WTC11 (cell line): Measurements from ENCODE around the gene AGBL5.

Experiments used
- CTCF ChIP-seq: fragments of 200-600 bp; IDR thresholded peaks from 2 replicates; pipeline ENCODE4 v1.8.0; 2022; ENCODE audit warnings: antibody characterized with exemption
- FOXP1 ChIP-seq: sonication (generic); formaldehyde crosslinking; IDR thresholded peaks from 2 replicates; pipeline ENCODE4 v1.8.0; 2022; ENCODE audit warnings: missing genetic modification reagents, mild to moderate bottlenecking, moderate library complexity, borderline replicate concordance
- HMGA2 ChIP-seq: fragments of 250-450 bp; sonication (Bioruptor Pico); IDR thresholded peaks from 2 replicates; pipeline ENCODE4 v1.4.0; 2021; ENCODE audit warnings: mild to moderate bottlenecking, moderate library complexity
- USF1 ChIP-seq: sonication (generic); formaldehyde crosslinking; IDR thresholded peaks from 2 replicates; pipeline ENCODE4 v1.8.0; 2022; ENCODE audit warnings: mild to moderate bottlenecking, missing genetic modification reagents
- USF2 ChIP-seq: sonication (generic); formaldehyde crosslinking; IDR thresholded peaks from 2 replicates; pipeline ENCODE4 v1.8.1; 2023; ENCODE audit warnings: mild to moderate bottlenecking, missing genetic modification reagents, moderate library complexity

GRCh38 chr2:27013738-27014137 lies 37.7 kb upstream of the AGBL5 start:
- TF ChIP-seq HMGA2: no peak
- no peak for TF ChIP-seq USF1 (CRISPR knock-in tag)
- no peak for TF ChIP-seq CTCF
- TF ChIP-seq USF2 (CRISPR knock-in tag): no peak
- no peak for TF ChIP-seq FOXP1 (CRISPR knock-in tag)
